DMS153 treated with DMSO at 0.1 percent for 48 hours (cell line): ENCODE results near the gene FBXO10.

Source experiments
- DNase-seq: peaks from one replicate; lab custom pipeline; 2025; ENCODE audit not compliant: unreplicated experiment; lab: John Stamatoyannopoulos, UW

Gene FBXO10

GRCh38 chr9:37554318-37554717 is 21.9 kb downstream of the FBXO10 start:
- DNase-seq: no peak

- no peak for DNase-seq
These were observed 24.3 kb downstream of the FBXO10 start for GRCh38 chr9:37551888-37552287.

- DNase-seq: no peak
These were observed 24.7 kb downstream of the FBXO10 start for GRCh38 chr9:37551468-37551867.

GRCh38 chr9:37550781-37551180 is 25.4 kb downstream of the FBXO10 start:
- DNase-seq: no peak

GRCh38 chr9:37549527-37549926 is 26.7 kb downstream of the FBXO10 start:
- DNase-seq: no peak

GRCh38 chr9:37547328-37547878 is 28.8 kb downstream of the FBXO10 start:
- no peak for DNase-seq

GRCh38 chr9:37543468-37543867 is 32.7 kb downstream of the FBXO10 start:
- no peak for DNase-seq

- DNase-seq: no peak
These were observed 33.3 kb downstream of the FBXO10 start for GRCh38 chr9:37542895-37543294.

- DNase-seq: no peak
These were observed 33.7 kb downstream of the FBXO10 start for GRCh38 chr9:37542488-37542887.

GRCh38 chr9:37541465-37541864 is 34.7 kb downstream of the FBXO10 start:
- DNase-seq: no peak

- DNase-seq: peak; percentile 49
These were observed 35.5 kb downstream of the FBXO10 start for GRCh38 chr9:37540634-37541033.

- DNase-seq: no peak
These were observed 36.5 kb downstream of the FBXO10 start for GRCh38 chr9:37539634-37540033.

GRCh38 chr9:37538099-37538498 is 38.1 kb downstream of the FBXO10 start:
- no peak for DNase-seq

- no peak for DNase-seq
These were observed 41.3 kb downstream of the FBXO10 start for GRCh38 chr9:37534901-37535300.

GRCh38 chr9:37534412-37534811 is 41.8 kb downstream of the FBXO10 start:
- no peak for DNase-seq

- DNase-seq: no peak
These were observed 44.5 kb downstream of the FBXO10 start for GRCh38 chr9:37531699-37532098.

GRCh38 chr9:37528652-37529471 is 47.3 kb downstream of the FBXO10 start:
- peak; percentile 93 for DNase-seq

GRCh38 chr9:37523916-37524315 is 52.3 kb downstream of the FBXO10 start:
- DNase-seq: no peak

GRCh38 chr9:37522971-37523370 is 53.2 kb downstream of the FBXO10 start:
- DNase-seq: no peak

- no peak for DNase-seq
These were observed 55.1 kb downstream of the FBXO10 start for GRCh38 chr9:37521111-37521510.

GRCh38 chr9:37520641-37521040 is 55.5 kb downstream of the FBXO10 start:
- no peak for DNase-seq

GRCh38 chr9:37517923-37518322 is 58.3 kb downstream of the FBXO10 start:
- DNase-seq: no peak
